ENCODE measurements around the gene SLC49A4.

GRCh38 chr3:122797291-122797690, 2.4 kb downstream of the SLC49A4 start:
- no peak for TF ChIP-seq CTCF (IDR thresholded peaks at IDR 0.05)
- no peak for TF ChIP-seq POLR2A (IDR thresholded peaks at IDR 0.05)
